ENCODE measurements around the gene CCDC192.

The CCDC192 gene

DNA sequence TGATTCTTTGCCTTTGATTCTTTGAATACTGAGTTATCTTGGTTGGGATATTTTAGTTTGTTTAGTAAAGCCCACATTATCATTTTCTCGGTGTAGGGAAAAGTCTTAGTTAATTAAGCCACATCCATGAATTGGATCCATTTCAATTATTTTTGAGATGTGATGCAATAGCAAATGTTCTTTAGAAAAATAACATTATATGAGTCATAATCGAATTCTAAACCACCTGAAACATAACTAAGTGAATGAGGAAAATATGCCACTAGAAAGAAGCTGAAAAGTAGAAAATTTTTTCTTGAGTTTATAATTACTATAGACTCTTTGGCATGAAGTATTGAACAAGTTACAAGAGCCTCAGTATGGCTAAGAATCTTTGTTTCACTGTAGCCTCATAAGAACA lies 17.5 kb upstream of the CCDC192 start:
- TF ChIP-seq, protein P1, sequence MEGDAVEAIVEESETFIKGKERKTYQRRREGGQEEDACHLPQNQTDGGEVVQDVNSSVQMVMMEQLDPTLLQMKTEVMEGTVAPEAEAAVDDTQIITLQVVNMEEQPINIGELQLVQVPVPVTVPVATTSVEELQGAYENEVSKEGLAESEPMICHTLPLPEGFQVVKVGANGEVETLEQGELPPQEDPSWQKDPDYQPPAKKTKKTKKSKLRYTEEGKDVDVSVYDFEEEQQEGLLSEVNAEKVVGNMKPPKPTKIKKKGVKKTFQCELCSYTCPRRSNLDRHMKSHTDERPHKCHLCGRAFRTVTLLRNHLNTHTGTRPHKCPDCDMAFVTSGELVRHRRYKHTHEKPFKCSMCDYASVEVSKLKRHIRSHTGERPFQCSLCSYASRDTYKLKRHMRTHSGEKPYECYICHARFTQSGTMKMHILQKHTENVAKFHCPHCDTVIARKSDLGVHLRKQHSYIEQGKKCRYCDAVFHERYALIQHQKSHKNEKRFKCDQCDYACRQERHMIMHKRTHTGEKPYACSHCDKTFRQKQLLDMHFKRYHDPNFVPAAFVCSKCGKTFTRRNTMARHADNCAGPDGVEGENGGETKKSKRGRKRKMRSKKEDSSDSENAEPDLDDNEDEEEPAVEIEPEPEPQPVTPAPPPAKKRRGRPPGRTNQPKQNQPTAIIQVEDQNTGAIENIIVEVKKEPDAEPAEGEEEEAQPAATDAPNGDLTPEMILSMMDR (IDR thresholded peaks at IDR 0.05; ENCODE audit: extremely low read depth, missing control alignments): no peak
- DNase-seq (ENCODE audit: low spot score): no peak

DNA sequence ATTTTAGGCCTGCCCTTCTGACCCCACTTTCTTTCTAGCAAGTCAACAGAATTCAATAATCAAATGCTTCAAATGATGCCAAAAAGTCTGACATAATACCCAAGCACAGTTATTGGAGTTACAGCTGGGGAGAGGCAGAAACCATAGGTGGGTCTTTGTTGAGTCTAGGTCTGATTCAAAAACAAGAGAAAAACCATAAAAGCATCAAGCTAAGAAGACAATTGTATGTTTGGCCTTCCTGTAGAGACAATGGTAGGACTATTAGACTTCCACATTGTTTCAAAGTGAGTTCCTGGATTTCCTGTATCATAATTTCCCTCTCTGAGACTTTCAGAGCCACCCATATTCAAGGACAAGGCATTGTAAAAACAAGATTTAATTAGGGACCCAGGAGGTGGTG lies 16.8 kb upstream of the CCDC192 start:
- no peak for DNase-seq (ENCODE audit: low spot score)
- TF ChIP-seq, protein P1 (IDR thresholded peaks at IDR 0.05; ENCODE audit: extremely low read depth, missing control alignments): no peak

DNA sequence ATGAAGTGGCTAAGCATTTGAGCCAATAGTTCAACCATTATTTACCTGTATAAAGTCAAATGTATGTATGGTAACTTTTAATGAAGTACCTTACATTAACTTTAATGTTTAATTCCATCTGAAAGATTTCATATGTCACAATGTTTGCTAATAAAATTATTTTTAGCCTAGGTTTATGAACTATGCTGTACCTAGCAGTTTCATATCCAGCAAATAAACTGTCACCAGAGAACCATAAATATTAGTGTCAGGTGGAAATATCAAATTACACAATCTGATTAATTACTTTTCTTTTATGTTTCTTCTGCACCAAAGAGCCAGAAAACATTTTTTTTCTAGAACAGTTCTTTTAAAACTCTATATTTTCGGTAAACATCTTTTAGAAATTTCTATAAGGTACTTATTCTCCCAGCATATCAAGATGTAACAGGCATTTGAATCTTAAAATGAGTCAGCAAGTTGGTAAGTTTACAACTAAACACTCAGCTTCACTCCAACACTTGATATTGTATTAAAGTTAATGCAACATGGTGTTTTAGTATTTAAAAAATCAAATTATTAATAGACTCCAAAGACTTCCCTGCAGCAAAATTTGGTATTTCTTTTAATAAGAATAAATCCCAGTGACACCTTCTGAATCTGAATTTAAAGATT lies 8.5 kb upstream of the CCDC192 start:
- TF ChIP-seq, protein P1 (IDR thresholded peaks at IDR 0.05; ENCODE audit: extremely low read depth, missing control alignments): no peak
- no peak for DNase-seq (ENCODE audit: low spot score)

DNA sequence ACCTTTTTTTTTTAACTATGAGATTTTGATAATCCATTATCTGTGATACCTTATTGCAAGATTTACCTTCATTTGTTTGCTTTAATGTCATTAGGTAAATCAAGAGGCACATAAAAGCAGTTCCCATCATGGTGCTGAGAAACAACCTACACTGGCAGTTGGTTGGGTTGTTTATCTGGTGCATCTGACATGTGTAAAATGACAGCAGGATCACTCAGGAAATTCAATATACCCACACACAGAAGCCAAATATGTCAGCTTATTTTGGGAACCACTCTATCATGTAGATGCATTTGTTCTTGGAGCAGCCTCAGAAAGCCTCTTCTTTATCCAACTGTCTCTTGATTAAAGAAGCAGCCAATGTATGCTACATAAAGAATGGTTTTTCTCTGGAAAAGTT lies 7.8 kb upstream of the CCDC192 start:
- TF ChIP-seq, protein P1 (IDR thresholded peaks at IDR 0.05; ENCODE audit: extremely low read depth, missing control alignments): no peak
- no peak for DNase-seq (ENCODE audit: low spot score)

DNA sequence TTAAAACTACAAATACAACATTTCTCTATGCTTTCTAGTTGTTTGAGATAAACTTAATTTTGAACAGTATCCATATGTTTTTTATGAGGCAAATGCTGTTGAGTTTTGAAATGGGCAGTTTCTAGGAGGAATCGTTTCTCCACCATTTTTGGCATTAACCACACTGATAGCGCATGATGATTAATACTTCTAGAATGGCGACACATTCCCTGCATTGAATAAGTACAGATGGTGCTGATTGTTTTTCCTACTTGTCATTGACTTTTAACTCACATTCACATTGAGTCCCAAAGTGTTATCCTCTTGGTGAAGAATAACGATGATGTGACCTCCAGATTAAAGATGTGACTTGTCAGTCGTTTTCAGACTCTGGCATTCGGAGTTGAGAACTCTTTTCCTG lies 6.5 kb upstream of the CCDC192 start:
- TF ChIP-seq, protein P1 (IDR thresholded peaks at IDR 0.05; ENCODE audit: extremely low read depth, missing control alignments): no peak

DNA sequence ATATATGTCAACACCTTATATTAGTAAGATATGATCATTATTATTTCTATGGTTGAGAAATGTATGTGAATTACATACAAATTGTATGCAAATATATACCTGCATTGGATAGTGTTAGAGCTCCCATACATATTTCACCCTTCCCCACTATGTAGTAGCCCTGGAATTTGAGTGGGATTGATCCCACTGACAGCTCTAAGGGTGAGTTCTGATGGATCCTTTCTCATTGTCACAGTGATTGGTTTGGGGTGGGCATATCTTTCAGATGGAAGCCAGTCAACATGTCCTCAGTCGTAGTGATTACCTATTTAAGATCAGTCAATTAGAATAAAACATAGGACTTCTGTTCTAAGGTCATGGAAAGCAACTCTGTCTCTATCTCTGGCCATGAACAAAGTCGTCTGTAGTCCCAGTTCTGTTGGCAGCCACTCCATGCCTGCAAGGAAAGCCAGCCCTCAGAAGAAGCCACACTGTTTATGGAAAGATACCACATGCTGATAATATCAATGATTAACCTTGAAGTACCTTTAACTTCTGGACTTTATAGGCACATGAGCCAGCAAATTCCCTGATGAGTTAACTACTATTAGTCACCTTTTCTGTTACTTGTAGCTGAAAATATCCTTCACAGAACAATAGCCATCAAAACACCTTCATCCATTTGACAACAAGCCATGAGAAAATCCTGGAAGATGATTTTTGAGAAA lies 5.1 kb upstream of the CCDC192 start:
- TF ChIP-seq, protein P1 (IDR thresholded peaks at IDR 0.05; ENCODE audit: extremely low read depth, missing control alignments): no peak

More for the DNA sequence above, 6.5 kb upstream of the CCDC192 start:
- no peak for DNase-seq (ENCODE audit: low spot score)

DNA sequence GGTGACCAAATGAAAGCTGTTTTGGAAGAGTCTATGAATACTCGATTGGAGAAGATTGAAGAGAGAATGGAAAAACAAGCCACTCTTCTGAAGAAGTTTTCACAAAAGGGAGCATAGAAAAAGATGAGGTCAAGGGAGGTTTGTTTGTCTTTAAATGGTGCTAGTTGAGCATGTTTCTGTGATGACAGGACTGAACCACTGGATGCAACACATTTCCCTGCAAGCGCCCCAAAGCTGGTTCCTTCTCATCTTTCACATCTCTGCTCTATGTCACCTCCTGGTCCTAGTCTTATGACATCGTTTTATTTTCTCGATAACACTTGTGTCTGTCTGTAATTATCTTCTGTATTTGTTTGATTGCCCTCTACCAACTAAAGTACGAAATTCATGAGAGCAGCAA lies 3.8 kb upstream of the CCDC192 start:
- TF ChIP-seq, protein P1 (IDR thresholded peaks at IDR 0.05; ENCODE audit: extremely low read depth, missing control alignments): no peak
- DNase-seq (ENCODE audit: low spot score): no peak

More for the DNA sequence above, 5.1 kb upstream of the CCDC192 start:
- no peak for DNase-seq (ENCODE audit: low spot score)
